Left lobe of liver (tissue), 2 donors: ENCODE results near the gene CDC23. TPM values are rescaled to one million over a fixed set of nuclear protein-coding genes. Genes with fewer than 3 reads are reported as not detected.
"Not testable (repeated sequence)": the region's sequence is repeated elsewhere in the genome, so short reads cannot be mapped to it uniquely, and the experiment has no call there.

Source experiments
- ATAC-seq: fragments of 200-7000 bp; cut with Tn5 transposase; one replicate; pipeline ENCODE4 v1.9.1; 2020; ENCODE audit warnings: mild to moderate bottlenecking, moderate library complexity
- DNase-seq: peaks from one replicate; pipeline ENCODE4 v3.0.0-alpha.2; 2020; ENCODE audit warnings: low spot score
- total RNA-seq: library from RNA; stranded (reverse); gene quantifications from one replicate; pipeline ENCODE4 v1.2.1, GENCODE V29; 2021
- donor health status: DM: no; HTN: no; CAD: no; lungs with moderate emphysema.
- donor health status: DM: no; HTN: yes; CAD: no.

The CDC23 gene
- total RNA-seq, 1 donor from 2014 or later: 12.1 TPM

- DNase-seq: no peak
- ATAC-seq: no peak
Measured at GRCh38 chr5:138216799-138217198, 3.7 kb upstream of the CDC23 start.

- peak; percentile 47 for ATAC-seq
- no peak for DNase-seq
Measured at GRCh38 chr5:138212828-138213160, 329 bp downstream of the CDC23 start.

- DNase-seq (no peak), ATAC-seq (no peak)
Measured at GRCh38 chr5:138210985-138211384, 2.1 kb downstream of the CDC23 start.

GRCh38 chr5:138193859-138194258, 19.3 kb downstream of the CDC23 start:
- not testable (repeated sequence) for DNase-seq, ATAC-seq

GRCh38 chr5:138192826-138193225, 20.3 kb downstream of the CDC23 start:
- no peak for ATAC-seq
- no peak for DNase-seq

GRCh38 chr5:138188626-138189025, 24.5 kb downstream of the CDC23 start:
- DNase-seq (no peak), ATAC-seq (no peak)

- ATAC-seq (no peak), DNase-seq (no peak)
Measured at GRCh38 chr5:138186002-138186447, 27.1 kb downstream of the CDC23 start.

GRCh38 chr5:138182808-138183207, 30.3 kb downstream of the CDC23 start:
- no peak for DNase-seq
- ATAC-seq: no peak

GRCh38 chr5:138180841-138181240, 32.3 kb downstream of the CDC23 start:
- no peak for ATAC-seq
- DNase-seq: no peak

GRCh38 chr5:138180183-138180782, 32.8 kb downstream of the CDC23 start:
- ATAC-seq (peak; percentile 20), DNase-seq (no peak)

GRCh38 chr5:138179277-138179857, 33.8 kb downstream of the CDC23 start:
- ATAC-seq: no peak
- DNase-seq: no peak

GRCh38 chr5:138178516-138179276, 34.4 kb downstream of the CDC23 start, which contains the start of the genes BRD8 and KIF20A:
Gene BRD8 (minus strand): TSS chr5:138178630. CDS start chr5:138178614, 16 bp downstream.
Gene KIF20A (plus strand): TSS chr5:138179112. CDS start chr5:138179681, 569 bp downstream.
- ATAC-seq: peak; percentile 94
- peak; percentile 97 for DNase-seq

GRCh38 chr5:138177941-138178515, 35.1 kb downstream of the CDC23 start:
- ATAC-seq (peak; percentile 73), DNase-seq (peak; percentile 63)

GRCh38 chr5:138170299-138170698, 42.8 kb downstream of the CDC23 start:
- ATAC-seq: no peak
- DNase-seq: no peak

- DNase-seq (no peak), ATAC-seq (no peak)
Measured at GRCh38 chr5:138169124-138169523, 44.0 kb downstream of the CDC23 start.

GRCh38 chr5:138163721-138164120, 49.4 kb downstream of the CDC23 start:
- ATAC-seq: no peak
- DNase-seq: no peak

GRCh38 chr5:138160706-138161105, 52.4 kb downstream of the CDC23 start:
- ATAC-seq: no peak

GRCh38 chr5:138159666-138160065, 53.5 kb downstream of the CDC23 start:
- ATAC-seq (no peak), DNase-seq (no peak)

More at GRCh38 chr5:138160706-138161105, 52.4 kb downstream of the CDC23 start:
- no peak for DNase-seq

- ATAC-seq: no peak
- DNase-seq: no peak
Measured at GRCh38 chr5:138157626-138158025, 55.5 kb downstream of the CDC23 start.

GRCh38 chr5:138155977-138156376, 57.1 kb downstream of the CDC23 start:
- DNase-seq, ATAC-seq: not testable (repeated sequence)

GRCh38 chr5:138149530-138149929, 63.6 kb downstream of the CDC23 start:
- DNase-seq: no peak
- no peak for ATAC-seq

GRCh38 chr5:138148811-138149210, 64.3 kb downstream of the CDC23 start:
- no peak for DNase-seq
- no peak for ATAC-seq
